Measurements from ENCODE around the gene KRT28. TPM values are rescaled to one million over a fixed set of nuclear protein-coding genes. Genes with fewer than 3 reads are reported as not detected.
"Not testable (repeated sequence)": the region's sequence is repeated elsewhere in the genome, so short reads cannot be mapped to it uniquely, and the experiment has no call there.

Gene KRT28
- total and polyA plus RNA-seq, 2 donors (not counting 3 experiments of a cell fraction or from before 2014, with no cell fraction given), result not detected

DNA sequence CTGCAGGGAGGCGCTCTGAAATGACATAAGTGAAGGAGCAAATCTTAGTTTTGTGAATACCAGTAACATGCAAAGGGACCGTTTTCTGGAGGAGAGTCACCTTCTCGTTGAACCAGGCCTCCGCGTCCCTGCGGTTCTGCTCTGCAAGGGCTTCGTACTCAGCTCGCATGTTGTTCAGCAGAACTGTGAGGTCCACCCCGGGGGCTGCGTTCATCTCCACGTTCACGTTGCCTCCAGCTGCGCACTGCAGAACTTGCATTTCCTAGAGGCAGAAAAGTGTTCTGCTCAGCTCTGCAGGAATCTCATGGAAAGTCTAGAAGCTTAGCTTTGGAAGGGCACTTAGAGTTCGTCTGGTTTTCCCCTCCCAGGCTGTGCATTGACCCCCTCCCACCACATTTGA, 48.7 kb downstream of the KRT28 start:
- TF ChIP-seq POLR2AphosphoS5 (IDR thresholded peaks at IDR 0.05; ENCODE audit: insufficient read depth, low read depth, low read length) (no peak), POLR2A (IDR thresholded peaks at IDR 0.05; ENCODE audit: low read depth, low read length) (no peak), EZH2 (IDR thresholded peaks at IDR 0.05; ENCODE audit: borderline replicate concordance, low read depth, low read length, severe bottlenecking) (no peak), MYC (IDR thresholded peaks at IDR 0.05; ENCODE audit: low read depth, low read length) (no peak)
- Histone ChIP-seq H3K9me1 (replicated peaks; ENCODE audit: control insufficient read depth, extremely low read depth, insufficient read depth, low read length) (no peaks in the 10 kb centered on the region), H3K27ac (ENCODE audit: insufficient read depth, low read depth, low read length) (no peak overlapping the region), H3K36me3 (ENCODE audit: control insufficient read depth in 2 of 2, extremely low read depth in 1 of 2, insufficient read depth in 2 of 2, low read length in 2 of 2) (no peaks in the 10 kb centered on the region), H3K4me1 (ENCODE audit: control insufficient read depth, extremely low read depth, insufficient read depth, low read length) (no peaks in the 10 kb centered on the region), H3K27me3 (ENCODE audit: control insufficient read depth in 2 of 2, insufficient read depth in 2 of 2, low read length in 2 of 2) (peaks cover 0 to 6% of the 10 kb centered on the region in 2 experiments), H3K9me3 (replicated peaks; ENCODE audit: control insufficient read depth, insufficient read depth, low read length) (no peaks in the 10 kb centered on the region), H3K9ac (replicated peaks; ENCODE audit: extremely low read depth, insufficient read depth, low read length) (no peak overlapping the region), H3K4me2 (ENCODE audit: insufficient read depth, low read length) (no peak overlapping the region), H3K4me3 (replicated peaks in 1 of 3; ENCODE audit: insufficient read depth in 1 of 3, low read depth in 1 of 3, low read length in 3 of 3) (no peak overlapping the region), H4K20me1 (replicated peaks; ENCODE audit: control insufficient read depth, extremely low read depth, insufficient read depth, low read length) (no peaks in the 10 kb centered on the region), H3K79me2 (ENCODE audit: control insufficient read depth, insufficient read depth, low read length) (no peaks in the 10 kb centered on the region), H2AFZ (ENCODE audit: low read depth, low read length) (no peak overlapping the region)
- intact Hi-C loops (cut with micrococcal nuclease), result no loop called here
- ChIA-PET POLR2A (no interaction called here), CTCF (interaction anchor here (1.4 kb wide), 1 partner anchor 15 kb away, joined by 4 read pairs; no protein-coding TSS in a partner anchor)
- FAIRE-seq (no peak), DNase-seq (ENCODE audit: low read depth, low spot score) (no peak)
- dilution Hi-C loops (cut with MboI; ENCODE audit: extremely low pct_ligation_motif_present, low sequenced_read_pairs), result no loop called here
- no TSS peak for BruUV-seq (replicated peaks)

DNA sequence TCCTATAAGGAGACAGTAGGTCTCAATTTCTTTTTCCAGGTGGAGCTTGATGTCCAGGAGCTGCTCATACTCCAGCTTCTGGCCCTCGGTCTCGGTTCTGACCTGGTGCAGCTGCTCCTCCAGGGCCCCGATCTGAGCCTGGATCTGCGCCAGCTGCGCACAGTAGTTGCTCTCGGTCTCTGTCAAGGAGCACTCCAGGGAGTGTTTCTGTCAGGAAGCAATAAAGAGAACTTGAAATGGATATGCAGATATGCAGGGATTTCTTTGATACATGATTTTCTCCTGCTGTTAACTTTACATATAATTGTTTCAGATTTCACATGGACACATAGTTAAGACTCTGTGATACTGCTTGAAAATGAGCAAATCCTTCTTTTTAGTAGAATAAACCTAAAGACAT, 49.4 kb downstream of the KRT28 start:
- Histone ChIP-seq H3K9me1 (replicated peaks; ENCODE audit: control insufficient read depth, extremely low read depth, insufficient read depth, low read length) (no peaks in the 10 kb centered on the region), H3K27me3 (ENCODE audit: control insufficient read depth in 2 of 2, insufficient read depth in 2 of 2, low read length in 2 of 2) (peaks cover 0 to 6% of the 10 kb centered on the region in 2 experiments), H2AFZ (ENCODE audit: low read depth, low read length) (no peak overlapping the region), H3K4me2 (ENCODE audit: insufficient read depth, low read length) (no peak overlapping the region), H3K27ac (ENCODE audit: insufficient read depth, low read depth, low read length) (no peak overlapping the region), H3K4me1 (ENCODE audit: control insufficient read depth, extremely low read depth, insufficient read depth, low read length) (no peaks in the 10 kb centered on the region), H3K9ac (replicated peaks; ENCODE audit: extremely low read depth, insufficient read depth, low read length) (no peak overlapping the region), H3K79me2 (ENCODE audit: control insufficient read depth, insufficient read depth, low read length) (no peaks in the 10 kb centered on the region), H4K20me1 (replicated peaks; ENCODE audit: control insufficient read depth, extremely low read depth, insufficient read depth, low read length) (no peaks in the 10 kb centered on the region), H3K36me3 (ENCODE audit: control insufficient read depth in 2 of 2, extremely low read depth in 1 of 2, insufficient read depth in 2 of 2, low read length in 2 of 2) (no peaks in the 10 kb centered on the region), H3K9me3 (replicated peaks; ENCODE audit: control insufficient read depth, insufficient read depth, low read length) (no peaks in the 10 kb centered on the region), H3K4me3 (replicated peaks in 1 of 3; ENCODE audit: insufficient read depth in 1 of 3, low read depth in 1 of 3, low read length in 3 of 3) (no peak overlapping the region)
- no peak for FAIRE-seq
- DNase-seq (ENCODE audit: low read depth, low spot score), result no peak
- dilution Hi-C loops (cut with MboI; ENCODE audit: extremely low pct_ligation_motif_present, low sequenced_read_pairs) (no loop called here), intact Hi-C loops (cut with micrococcal nuclease) (no loop called here)
- no TSS peak for BruUV-seq (replicated peaks)
- ChIA-PET CTCF (interaction anchor here (1.4 kb wide), 1 partner anchor 15 kb away, joined by 4 read pairs; no protein-coding TSS in a partner anchor), POLR2A (no interaction called here)
- TF ChIP-seq FOS (IDR thresholded peaks at IDR 0.05; ENCODE audit: borderline replicate concordance, insufficient read depth, low read length) (no peak), MYC (IDR thresholded peaks at IDR 0.05; ENCODE audit: low read depth, low read length) (no peak), GATA2 (IDR thresholded peaks at IDR 0.05; ENCODE audit: insufficient read depth, insufficient read length, low read depth, low read length) (no peak)
- TF ChIP-seq, protein P1, sequence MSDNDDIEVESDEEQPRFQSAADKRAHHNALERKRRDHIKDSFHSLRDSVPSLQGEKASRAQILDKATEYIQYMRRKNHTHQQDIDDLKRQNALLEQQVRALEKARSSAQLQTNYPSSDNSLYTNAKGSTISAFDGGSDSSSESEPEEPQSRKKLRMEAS (IDR thresholded peaks at IDR 0.05; ENCODE audit: insufficient read depth, insufficient read length), result no peak

DNA sequence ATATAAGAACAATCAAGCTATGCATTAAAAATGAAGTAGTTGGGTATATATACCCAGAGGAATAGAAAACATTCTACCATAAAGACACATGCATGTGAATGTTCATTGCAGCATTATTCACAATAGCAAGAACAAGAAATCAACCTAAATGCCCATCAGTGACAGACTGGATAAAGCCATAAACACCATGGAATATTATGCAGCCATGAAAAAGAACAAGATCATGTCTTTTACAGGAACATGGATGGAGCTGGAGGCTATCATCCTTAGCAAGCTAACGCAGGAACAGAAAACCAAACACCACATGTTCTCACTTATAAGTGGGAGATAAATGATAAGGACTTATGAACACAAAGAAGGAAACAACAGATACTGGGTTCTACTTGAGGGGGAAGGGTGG, 51.1 kb downstream of the KRT28 start:
- H3K9me3 ChIP-seq (replicated peaks; ENCODE audit: control insufficient read depth, insufficient read depth, low read length); H3K4me3 ChIP-seq (replicated peaks in 1 of 3; ENCODE audit: insufficient read depth in 1 of 3, low read depth in 1 of 3, low read length in 3 of 3); POLR2A ChIA-PET; dilution Hi-C loops (cut with MboI; ENCODE audit: extremely low pct_ligation_motif_present, low sequenced_read_pairs); H3K27ac ChIP-seq (ENCODE audit: insufficient read depth, low read depth, low read length); intact Hi-C loops (cut with micrococcal nuclease); H3K36me3 ChIP-seq (ENCODE audit: control insufficient read depth in 2 of 2, extremely low read depth in 1 of 2, insufficient read depth in 2 of 2, low read length in 2 of 2); H4K20me1 ChIP-seq (replicated peaks; ENCODE audit: control insufficient read depth, extremely low read depth, insufficient read depth, low read length); FAIRE-seq; CTCF ChIA-PET; H3K79me2 ChIP-seq (ENCODE audit: control insufficient read depth, insufficient read depth, low read length); H3K4me2 ChIP-seq (ENCODE audit: insufficient read depth, low read length); H3K9me1 ChIP-seq (replicated peaks; ENCODE audit: control insufficient read depth, extremely low read depth, insufficient read depth, low read length); H3K9ac ChIP-seq (replicated peaks; ENCODE audit: extremely low read depth, insufficient read depth, low read length); H2AFZ ChIP-seq (ENCODE audit: low read depth, low read length); H3K27me3 ChIP-seq (ENCODE audit: control insufficient read depth in 2 of 2, insufficient read depth in 2 of 2, low read length in 2 of 2); DNase-seq (ENCODE audit: low read depth, low spot score); H3K4me1 ChIP-seq (ENCODE audit: control insufficient read depth, extremely low read depth, insufficient read depth, low read length); BruUV-seq (replicated peaks): not testable (repeated sequence)

Measured in endothelial cell of umbilical vein (primary cell).